GM19238 (cell line): ENCODE results near the gene RFX5.
"Not testable (repeated sequence)": the region's sequence is repeated elsewhere in the genome, so short reads cannot be mapped to it uniquely, and the experiment has no call there.

Experiments used
- DNase-seq: peaks from one replicate; pipeline ENCODE4 v3.0.0; 2011; ENCODE audit warnings: low spot score; ENCODE audit not compliant: insufficient read length

RFX5 gene

GRCh38 chr1:151362308-151363155 is 15.5 kb upstream of the RFX5 start:
- no peak for DNase-seq

DNA sequence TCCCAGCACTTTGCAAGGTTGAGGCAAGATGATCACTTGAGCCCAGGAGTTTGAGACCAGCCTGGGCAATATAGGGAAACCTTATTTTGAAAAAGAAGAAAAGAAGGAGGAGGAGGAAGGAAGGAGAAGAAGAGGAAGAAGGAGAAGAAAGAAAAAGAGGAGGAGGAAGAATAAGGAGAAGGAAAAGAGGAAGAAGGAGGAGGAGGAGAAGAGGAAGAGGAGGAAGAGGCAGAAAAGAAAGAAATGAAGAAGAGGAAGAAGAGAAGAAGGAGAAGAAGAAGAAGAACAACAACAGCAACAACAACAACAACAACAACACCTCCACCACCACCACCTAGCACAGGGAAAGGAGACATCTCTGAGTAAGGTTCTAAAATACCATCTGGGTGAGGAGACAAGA is 14.8 kb upstream of the RFX5 start:
- no peak for DNase-seq

DNA sequence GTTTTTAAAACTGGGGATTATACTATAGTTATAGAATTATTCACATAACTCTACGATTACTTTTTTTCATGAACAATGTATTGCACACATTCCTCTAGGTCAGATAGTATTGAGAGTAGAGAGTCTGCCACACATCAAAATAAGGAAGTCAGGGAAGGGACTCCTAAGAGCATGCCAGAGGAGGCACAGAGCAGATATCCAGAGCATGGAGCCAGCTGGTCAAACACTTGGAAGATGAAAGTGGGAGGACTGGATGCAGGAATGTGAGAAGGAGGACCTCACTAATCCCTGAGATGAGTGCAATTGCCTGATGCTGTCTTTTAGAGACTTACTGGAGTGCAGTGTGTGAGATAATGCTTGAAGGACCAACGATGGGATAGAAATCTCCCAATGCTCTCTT is 9.6 kb upstream of the RFX5 start:
- DNase-seq = no peak

- no peak for DNase-seq
Observed at GRCh38 chr1:151352021-151352718, 5.1 kb upstream of the RFX5 start.

DNA sequence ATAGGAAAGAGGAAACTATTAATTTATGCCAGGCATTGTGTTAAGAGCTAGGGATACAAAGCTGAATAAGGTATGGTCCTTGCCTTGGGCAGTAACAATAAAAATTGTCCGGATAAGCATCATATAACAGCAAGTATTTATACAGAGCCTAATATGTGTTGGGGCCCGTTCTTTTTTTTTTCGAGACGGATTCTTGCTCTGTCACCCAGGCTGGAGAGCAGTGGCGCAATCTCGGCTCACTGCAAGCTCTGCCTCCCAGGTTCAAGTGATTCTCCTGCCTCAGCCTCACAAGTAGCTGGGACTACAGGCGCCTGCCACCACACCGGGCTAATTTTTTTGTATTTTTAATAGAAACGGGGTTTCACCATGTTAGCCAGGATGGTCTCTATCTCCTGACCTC is 3.3 kb upstream of the RFX5 start:
- DNase-seq = not testable (repeated sequence)

DNA sequence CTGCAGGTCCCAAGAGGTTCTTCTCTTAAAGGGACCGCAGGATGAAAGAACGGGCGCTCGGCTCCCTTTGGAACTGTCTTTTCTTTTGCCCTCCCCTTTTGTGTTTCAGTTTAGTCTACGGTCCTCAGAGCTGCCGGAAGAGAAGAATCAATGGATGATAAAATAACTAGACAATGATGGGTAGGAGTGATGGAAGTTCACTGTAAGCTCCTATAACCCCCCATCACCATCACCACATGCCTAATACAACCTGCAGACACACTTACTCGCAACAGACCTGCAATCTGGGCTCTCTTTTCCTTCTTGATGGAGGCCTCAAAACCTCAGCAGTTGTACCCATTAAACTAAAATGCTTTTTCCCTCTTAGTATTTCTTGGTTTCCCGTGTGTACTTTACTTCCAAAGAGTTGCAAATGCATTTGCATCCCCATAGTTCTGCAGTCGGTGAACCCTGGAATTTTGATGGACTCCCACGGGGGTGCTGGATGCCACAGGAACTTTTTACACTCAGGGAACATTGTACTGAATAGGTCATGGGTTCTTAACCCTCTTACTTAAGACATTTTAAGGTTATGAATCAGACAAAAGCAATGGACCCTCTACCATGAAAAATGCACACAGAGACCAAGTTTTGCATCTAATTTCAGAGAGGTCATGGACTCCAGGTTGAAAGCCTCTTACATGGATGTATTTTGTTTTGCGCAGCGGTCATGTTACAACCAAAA is 633 bp upstream of the RFX5 start:
- DNase-seq = no peak

DNA sequence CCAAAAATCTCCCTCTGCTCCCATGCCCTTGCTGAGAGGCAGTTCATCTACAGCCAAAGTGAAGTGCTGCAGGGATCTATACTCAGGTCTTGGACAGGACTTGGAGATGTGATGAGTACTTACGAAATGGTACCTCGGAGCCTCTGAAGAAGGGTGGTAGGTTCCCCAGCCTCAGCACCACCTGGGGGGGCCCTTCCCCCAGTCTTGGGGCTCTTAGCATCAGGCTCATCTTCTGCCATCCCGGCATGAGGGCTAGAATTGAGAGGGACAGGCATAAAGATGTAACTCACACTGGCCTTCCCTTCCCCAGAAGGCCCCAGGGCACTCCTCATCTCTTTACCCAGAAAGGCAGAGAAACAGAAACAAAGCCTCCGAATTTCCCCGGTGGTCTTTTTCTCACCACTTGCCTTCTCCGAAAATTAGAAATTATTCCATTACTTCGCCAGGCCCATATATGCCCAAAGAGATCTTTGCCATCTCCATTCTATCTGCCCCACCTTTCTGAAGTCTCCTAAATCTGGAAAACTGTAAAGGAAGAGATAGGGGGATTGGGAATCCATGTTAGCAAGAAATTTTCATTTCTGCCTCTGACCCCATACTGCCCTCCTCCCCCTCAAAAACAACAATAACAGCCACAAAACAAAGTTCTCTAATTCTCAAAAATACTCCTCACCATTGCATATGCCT is 827 bp downstream of the RFX5 start:
- no peak for DNase-seq

DNA sequence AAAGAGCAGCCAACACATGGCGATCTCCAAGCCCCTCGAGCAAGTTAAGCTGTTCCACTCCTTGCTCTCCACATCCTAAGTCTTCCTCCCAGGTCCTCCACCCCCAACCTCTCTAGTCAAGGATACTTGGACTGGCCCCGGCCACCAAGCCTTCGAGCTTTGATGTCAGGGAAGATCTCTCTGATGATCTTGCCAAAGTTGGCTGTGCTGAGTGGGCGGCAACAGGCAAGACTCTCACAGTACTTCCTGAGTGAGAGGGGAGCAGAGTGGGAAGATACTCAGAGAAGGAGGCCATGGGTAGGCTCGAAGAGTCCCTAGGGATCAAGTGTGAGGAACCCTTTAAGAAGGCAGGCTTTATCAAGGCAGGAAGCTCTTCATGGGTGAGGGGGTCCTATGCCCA is 2.8 kb downstream of the RFX5 start:
- DNase-seq = no peak

- no peak for DNase-seq
Observed at GRCh38 chr1:151343587-151343986, 3.5 kb downstream of the RFX5 start.

GRCh38 chr1:151342569-151342968 is 4.5 kb downstream of the RFX5 start:
- DNase-seq = no peak

DNA sequence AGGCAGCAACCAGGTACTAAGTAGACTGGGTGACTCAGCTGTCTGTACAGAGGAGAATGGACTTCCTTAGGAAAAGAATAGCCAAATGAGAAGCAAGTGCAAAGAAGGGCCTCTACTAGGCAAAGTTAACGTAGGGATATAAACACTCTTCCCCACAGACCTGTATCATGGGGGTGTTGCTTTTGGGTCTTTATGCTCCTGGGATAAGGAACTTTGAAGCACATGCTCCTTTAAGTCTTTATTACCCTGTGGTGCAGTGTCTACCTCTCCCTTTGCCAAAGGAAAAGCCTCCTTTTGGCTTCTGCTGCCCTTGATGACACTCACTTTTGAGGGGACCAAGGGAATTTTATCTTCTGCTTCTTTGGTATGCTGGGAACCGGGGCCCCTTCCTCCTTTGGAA is 5.0 kb downstream of the RFX5 start:
- DNase-seq = no peak

GRCh38 chr1:151340870-151341754 is 5.9 kb downstream of the RFX5 start:
- DNase-seq = no peak

- no peak for DNase-seq
Observed at GRCh38 chr1:151336556-151336955, 10.5 kb downstream of the RFX5 start.

GRCh38 chr1:151334822-151335221 is 12.2 kb downstream of the RFX5 start:
- DNase-seq = no peak

DNA sequence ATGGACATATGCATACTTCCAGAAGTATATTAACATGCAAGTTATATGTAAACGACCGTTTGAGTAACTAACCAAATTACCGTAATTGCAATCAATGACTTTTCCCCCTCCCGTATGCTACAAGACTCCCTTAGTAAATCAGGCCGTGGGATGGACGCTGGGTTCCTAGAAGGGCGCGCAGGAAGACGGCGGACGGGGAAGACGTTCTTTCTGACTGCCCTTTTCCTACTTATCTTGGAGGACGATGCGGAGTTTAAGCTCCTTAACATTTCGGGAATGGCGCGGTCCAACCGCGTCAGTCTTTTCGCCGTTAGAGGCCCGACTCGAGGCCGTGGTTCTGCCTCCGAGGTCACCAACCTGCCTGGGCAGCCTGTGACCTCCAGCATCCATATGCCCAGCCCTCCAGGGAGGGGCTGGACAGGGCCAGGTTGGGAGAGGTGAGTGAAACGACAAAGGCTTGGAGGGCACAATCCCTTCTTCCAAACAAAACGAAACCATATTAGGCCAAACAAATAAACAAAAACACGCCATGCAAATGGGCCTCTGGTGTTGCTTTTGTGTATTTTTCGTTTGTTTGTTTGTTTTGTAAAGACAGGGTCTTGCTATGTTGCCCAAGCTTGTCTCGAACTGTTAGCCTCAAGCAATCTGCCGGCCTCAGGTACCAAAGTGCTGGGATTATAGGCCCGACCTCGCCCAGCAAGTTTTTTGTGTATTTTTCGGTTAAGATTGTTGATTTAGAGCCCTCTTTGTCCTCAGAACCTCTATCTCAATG is 19.0 kb downstream of the RFX5 start:
- no peak for DNase-seq

GRCh38 chr1:151327223-151327902 is 19.7 kb downstream of the RFX5 start, which contains the start of gene PI4KB:
Gene PI4KB, minus strand, starts transcription at chr1:151327416. Its CDS starts 10,935 bp downstream, at chr1:151316481.
- peak; percentile 93 for DNase-seq

- DNase-seq = peak; percentile 78
Observed at GRCh38 chr1:151326619-151327222, 20.3 kb downstream of the RFX5 start.

DNA sequence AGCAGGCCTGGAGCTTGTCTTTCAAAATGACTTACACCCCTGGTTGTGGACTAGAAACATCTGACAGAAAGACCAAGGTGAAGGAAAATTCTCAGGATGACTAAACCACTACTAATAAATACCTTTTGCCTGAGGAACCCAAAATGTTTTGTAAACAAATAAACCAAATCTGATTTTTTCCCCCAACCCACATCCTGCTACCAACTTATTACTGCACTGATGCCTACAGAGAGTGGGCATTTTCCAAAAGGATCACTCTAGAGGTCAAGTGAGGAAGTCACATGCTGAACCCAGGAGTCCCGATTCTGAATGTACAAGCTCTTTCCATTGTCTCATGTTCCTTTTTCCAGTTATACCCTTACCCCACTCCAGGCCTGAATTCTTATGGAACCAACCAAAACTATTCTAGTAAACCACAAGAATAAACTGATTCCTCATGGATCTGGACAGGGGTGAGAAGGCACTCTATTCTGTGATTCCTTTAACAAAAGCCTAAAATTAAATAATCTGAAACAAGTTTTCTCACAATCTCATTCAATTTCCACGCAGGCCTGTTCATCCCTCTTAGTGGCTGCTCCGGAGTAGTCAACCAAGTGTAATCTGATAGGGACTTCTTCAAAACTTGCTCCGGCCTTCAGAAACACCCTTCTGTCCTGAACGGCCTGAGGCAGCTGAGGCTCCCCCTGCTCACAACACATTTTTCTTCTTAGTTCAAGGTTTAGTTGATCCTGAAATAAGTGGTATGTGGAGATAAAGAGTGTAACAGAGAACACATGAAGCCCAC is 21.2 kb downstream of the RFX5 start:
- no peak for DNase-seq
